ENCODE data around the gene THSD7B.
"Not testable (repeated sequence)": the region's sequence is repeated elsewhere in the genome, so short reads cannot be mapped to it uniquely, and the experiment has no call there.

The THSD7B gene, protein sequence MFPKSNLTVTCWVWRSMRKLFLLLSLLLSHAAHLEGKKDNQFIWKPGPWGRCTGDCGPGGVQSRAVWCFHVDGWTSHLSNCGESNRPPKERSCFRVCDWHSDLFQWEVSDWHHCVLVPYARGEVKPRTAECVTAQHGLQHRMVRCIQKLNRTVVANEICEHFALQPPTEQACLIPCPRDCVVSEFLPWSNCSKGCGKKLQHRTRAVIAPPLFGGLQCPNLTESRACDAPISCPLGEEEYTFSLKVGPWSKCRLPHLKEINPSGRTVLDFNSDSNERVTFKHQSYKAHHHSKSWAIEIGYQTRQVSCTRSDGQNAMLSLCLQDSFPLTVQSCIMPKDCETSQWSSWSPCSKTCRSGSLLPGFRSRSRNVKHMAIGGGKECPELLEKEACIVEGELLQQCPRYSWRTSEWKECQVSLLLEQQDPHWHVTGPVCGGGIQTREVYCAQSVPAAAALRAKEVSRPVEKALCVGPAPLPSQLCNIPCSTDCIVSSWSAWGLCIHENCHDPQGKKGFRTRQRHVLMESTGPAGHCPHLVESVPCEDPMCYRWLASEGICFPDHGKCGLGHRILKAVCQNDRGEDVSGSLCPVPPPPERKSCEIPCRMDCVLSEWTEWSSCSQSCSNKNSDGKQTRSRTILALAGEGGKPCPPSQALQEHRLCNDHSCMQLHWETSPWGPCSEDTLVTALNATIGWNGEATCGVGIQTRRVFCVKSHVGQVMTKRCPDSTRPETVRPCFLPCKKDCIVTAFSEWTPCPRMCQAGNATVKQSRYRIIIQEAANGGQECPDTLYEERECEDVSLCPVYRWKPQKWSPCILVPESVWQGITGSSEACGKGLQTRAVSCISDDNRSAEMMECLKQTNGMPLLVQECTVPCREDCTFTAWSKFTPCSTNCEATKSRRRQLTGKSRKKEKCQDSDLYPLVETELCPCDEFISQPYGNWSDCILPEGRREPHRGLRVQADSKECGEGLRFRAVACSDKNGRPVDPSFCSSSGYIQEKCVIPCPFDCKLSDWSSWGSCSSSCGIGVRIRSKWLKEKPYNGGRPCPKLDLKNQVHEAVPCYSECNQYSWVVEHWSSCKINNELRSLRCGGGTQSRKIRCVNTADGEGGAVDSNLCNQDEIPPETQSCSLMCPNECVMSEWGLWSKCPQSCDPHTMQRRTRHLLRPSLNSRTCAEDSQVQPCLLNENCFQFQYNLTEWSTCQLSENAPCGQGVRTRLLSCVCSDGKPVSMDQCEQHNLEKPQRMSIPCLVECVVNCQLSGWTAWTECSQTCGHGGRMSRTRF (N-terminal part only)

DNA sequence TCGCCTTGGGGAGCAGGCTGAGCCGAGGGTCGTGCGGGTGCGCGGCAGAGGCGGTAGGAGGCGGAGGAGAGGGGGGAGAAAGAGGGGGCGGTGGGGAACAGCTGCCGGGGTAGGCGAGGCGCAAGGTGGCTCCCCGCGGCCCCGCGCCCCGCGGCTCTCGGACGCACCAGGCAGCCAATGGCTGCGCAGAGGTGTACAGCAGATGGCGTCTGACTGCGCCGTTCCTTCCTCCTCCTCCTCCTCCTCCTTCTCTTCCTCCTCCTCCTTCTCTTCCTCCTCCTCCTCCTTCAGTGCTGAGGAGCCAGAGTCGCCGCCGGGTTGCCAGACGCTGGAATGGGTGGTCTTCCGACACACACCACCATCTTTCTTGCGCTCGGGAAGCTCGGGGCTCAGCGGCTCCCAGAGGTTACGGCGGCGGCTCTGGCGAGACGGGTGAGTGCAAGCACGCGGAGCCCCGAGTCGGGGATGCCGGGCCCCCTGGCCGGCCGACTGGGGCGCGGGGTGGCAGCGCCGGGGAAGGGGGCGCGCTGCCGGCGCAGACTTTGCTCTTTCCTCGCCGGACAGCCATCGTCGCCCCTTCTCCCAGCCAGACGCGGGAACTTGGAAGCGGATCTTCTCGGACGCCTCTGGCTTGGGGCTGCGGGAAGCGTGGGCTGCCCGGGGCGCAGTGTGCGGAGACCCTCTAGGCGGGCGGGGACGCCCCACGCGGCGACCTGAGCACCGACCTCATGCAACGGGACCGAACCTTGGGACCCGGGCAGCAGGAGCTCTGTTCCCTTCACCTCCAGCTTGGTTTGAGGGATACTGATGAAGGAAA lies at the start of gene THSD7B:
TSS of gene THSD7B (plus strand) at position 290 of the 817 bp plus-strand sequence. CDS start 116,634 bp downstream, outside the sequence.
- in situ Hi-C loops (cut with MboI; ENCODE audit: low sequenced_read_pairs): no loop called here

GRCh38 chr2:136718273-136718672 lies 47.1 kb upstream of the THSD7B start:
- in situ Hi-C loops (cut with MboI; ENCODE audit: low sequenced_read_pairs): no loop called here

- in situ Hi-C loops (cut with MboI; ENCODE audit: low sequenced_read_pairs): no loop called here
These were observed 37.2 kb upstream of the THSD7B start for GRCh38 chr2:136727973-136728699.

DNA sequence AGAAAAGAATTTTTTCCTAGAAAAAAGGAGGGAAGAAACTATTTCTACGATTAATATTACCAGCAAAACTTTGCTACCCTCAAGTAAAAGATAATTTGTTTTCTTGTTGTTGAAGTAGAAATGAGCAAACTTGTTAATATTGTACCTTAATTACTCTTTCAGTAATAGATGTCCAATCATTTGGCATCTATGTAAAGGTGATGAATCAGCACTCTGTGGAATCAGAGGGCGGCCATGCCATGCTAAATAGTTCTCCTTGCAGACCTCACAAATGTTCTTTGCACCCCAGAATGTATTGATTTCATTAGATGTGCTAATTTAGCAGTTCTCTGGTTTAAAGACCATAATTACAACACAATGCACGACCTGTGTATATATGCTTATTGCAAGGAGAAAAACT lies 29.1 kb upstream of the THSD7B start:
- in situ Hi-C loops (cut with MboI; ENCODE audit: low sequenced_read_pairs): no loop called here

DNA sequence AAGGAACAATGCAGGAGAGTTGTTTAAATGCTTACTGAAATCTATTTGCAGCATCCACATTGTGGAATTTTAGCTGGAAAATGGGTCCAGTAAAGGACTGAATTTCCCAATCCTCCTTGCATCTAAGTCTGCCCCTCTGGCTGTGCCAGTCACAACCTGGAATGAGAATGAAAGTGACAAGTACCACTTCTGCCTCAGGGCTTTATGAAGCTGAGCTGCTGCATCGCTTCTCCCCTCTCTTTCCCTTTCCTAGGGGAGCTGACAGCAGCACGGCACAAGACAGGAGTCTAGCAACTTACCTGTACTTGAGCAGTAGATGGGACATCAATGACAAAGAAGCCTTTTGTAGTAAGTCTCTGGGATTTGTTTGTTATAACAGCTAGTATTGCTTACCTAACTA lies 27.3 kb upstream of the THSD7B start:
- in situ Hi-C loops (cut with MboI; ENCODE audit: low sequenced_read_pairs): no loop called here

DNA sequence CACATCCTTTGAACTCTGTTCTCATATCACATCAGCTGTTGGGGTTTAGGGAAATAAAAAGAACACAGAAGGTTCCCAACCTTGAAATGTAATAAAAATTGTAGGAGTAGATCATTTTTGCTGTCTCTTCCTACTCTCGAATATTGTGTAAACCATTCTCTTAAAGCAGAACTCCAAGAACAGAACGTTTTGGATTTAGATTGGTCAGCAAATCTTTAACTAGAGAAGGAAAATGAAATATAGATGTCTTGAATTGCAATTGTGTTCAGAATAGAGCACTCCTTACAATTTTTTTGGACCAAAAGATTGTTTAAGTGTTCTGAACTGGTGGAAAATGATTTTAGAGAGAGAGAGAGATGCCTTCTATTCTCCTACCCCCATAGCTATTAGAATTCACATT lies 23.9 kb upstream of the THSD7B start:
- in situ Hi-C loops (cut with MboI; ENCODE audit: low sequenced_read_pairs): no loop called here

DNA sequence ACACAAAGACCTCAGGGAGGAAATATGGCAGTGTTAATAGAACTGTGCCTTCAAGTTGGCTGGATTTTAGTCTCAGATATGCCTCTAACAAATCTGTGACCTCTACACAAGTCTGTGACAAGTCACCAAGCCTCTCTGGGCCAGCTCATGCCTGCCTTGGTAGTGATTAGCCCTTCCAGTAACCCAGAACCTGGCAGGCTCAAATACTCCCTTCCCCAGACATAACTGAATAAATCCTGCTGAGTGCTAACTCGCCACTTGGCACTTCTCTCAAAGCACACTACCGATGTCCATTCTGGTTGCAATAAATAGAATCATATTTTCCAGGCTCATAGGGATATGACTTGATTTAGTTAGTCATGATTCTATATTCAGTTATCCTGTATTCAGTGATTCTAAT lies 15.3 kb upstream of the THSD7B start:
- in situ Hi-C loops (cut with MboI; ENCODE audit: low sequenced_read_pairs): no loop called here

- in situ Hi-C loops (cut with MboI; ENCODE audit: low sequenced_read_pairs): no loop called here
These were observed 13.9 kb upstream of the THSD7B start for GRCh38 chr2:136751406-136751805.

DNA sequence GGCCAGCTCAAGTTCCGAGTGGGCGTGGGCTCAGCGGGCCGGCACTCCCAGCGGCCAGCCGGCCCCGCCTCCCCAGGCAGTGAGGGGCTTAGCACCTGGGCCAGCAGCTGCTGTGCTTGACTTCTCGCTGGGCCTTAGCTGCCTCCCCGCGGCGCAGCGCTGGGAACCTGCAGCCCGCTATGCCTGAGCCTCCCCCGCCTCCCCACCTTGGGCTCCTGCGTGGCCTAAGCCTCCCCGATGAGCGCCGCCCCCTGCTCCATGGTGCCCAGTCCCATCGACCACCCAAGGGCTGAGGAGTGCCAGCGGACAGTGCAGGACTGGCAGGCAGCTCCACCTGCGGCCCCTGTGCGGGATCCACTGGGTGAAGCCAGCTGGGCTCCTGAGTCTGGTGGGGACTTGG lies 6.8 kb upstream of the THSD7B start:
- in situ Hi-C loops (cut with MboI; ENCODE audit: low sequenced_read_pairs): not testable (repeated sequence)

GRCh38 chr2:136764452-136765255 lies 691 bp upstream of the THSD7B start:
- in situ Hi-C loops (cut with MboI; ENCODE audit: low sequenced_read_pairs): no loop called here

- in situ Hi-C loops (cut with MboI; ENCODE audit: low sequenced_read_pairs): no loop called here
These were observed 694 bp downstream of the THSD7B start for GRCh38 chr2:136766073-136766404.

GRCh38 chr2:136767030-136767429 lies 1.7 kb downstream of the THSD7B start:
- in situ Hi-C loops (cut with MboI; ENCODE audit: low sequenced_read_pairs): no loop called here

GRCh38 chr2:136769871-136770270 lies 4.5 kb downstream of the THSD7B start:
- in situ Hi-C loops (cut with MboI; ENCODE audit: low sequenced_read_pairs): no loop called here

DNA sequence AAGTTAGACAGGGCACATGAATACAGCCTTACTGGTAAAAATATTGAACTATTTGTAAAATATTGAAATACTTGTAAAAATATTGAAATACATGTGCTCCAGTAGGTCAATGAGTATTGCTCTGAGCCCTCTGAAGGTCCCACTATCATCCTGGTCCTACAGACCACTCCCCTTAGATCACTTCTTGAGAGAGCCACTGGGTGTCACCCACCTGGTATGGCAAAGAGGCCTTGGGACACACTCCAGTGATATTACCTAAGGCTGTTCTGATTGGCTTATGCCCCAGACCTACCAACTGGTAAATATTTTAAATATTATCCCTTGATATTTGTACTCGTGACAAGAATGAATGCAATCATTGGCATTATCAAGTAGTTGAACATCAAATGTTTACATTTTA lies 5.0 kb downstream of the THSD7B start:
- in situ Hi-C loops (cut with MboI; ENCODE audit: low sequenced_read_pairs): no loop called here

DNA sequence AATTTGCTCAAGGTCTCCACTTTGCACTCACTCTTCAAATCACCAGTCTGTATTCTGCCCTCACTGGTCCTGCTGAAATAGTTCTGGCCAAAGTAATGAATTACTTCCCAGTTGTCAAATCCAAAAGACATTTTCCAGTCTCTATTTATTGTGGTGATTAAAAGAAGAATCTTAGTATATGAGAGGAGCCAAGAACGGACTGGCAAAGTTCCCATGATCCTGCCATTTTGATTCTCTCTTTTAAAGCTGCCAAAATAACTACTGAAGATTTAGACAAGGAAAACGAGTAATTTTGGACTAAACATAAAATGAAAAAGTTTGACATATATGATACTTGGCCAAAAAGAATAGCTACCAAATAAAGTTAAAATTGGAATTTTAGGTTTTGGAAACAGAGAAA lies 12.0 kb downstream of the THSD7B start:
- in situ Hi-C loops (cut with MboI; ENCODE audit: low sequenced_read_pairs): no loop called here

DNA sequence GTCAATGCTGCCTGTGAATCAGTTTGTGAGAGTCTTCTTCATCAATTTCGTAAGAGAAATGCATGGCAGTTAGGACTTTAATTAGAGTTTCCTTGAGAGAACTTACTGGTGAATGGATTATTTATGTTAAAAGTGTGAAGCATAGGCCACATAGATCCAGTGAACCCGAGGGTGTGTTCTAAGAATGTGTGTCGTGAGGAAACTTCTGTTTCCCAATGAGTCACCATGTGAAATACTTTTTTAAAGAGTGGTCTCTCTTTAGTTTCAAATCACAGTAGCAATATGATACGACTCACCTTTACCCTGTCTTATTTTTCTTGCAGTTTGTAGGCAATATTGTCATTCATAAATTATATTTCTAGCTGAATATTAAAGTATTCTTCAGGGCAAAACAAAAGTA lies 18.5 kb downstream of the THSD7B start:
- in situ Hi-C loops (cut with MboI; ENCODE audit: low sequenced_read_pairs): no loop called here

DNA sequence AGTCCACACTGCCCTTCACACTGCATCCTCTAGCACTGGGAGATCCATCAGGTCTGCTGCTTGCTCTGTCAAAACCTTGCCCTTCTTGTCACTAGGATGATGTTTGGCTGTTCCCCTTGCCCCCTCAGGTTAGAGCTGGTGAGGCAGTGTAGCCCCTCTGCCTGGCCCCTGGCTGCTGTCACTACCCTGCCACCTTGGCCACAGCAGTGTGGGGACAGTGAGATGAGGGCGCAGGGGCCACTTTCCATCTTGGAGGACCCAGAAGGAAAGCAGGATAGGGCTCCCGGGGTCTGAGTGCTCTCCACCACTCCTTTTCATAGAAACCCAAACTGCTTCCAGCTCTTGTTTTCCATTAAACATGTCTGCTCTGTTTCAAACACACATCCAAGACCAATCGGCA lies 19.9 kb downstream of the THSD7B start:
- in situ Hi-C loops (cut with MboI; ENCODE audit: low sequenced_read_pairs): no loop called here

DNA sequence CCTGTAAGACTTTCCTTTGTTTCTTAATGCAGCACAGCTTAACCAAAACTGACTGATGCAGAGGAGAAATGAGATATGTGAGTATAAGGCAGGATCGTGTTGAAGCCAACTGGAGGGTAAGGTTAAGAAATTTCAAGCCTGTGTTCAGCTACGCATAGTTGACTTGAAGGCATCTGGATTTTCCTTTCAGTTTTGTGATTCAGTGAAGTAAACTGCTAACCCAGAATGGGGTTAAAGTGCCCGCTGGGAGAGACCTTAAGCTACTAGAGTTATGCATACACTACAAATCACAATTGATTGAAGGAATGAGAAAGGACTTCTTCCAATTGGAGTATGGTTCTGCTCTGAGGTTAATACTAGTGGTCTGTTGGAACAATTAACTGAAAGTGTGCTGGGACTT lies 22.6 kb downstream of the THSD7B start:
- in situ Hi-C loops (cut with MboI; ENCODE audit: low sequenced_read_pairs): no loop called here

GRCh38 chr2:136796339-136796738 lies 31.0 kb downstream of the THSD7B start:
- in situ Hi-C loops (cut with MboI; ENCODE audit: low sequenced_read_pairs): no loop called here

Data from HL-60/S4 (cell line).